Ammon's horn (tissue), 1 donor: Measurements from ENCODE around the gene PAFAH2.
"Not testable (repeated sequence)": the region's sequence is repeated elsewhere in the genome, so short reads cannot be mapped to it uniquely, and the experiment has no call there.

Experiments
- DNase-seq: peaks from one replicate; pipeline ENCODE4 v3.0.0-alpha.2; 2016; ENCODE audit warnings: low spot score

Gene PAFAH2

DNA sequence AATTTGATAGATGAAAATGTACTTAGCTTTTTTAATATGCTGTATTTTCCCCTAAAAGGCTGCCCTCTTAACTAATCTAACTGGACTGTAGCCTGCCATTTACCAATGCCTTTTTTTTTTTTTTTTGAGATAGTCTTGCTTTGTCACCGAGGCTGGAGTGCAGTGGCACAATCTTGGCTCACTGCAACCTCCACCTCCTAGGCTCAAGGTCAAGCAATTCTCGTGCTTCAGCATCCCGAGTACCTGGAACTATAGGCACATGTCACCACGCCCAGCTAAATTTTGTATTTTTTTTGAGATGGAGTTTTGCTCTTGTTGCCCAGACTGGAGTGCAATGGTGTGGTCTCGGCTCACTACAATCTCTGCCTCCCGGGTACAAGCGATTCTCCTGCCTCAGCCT lies 18.7 kb downstream of the PAFAH2 start:
- no peak for DNase-seq

- DNase-seq = no peak
These were observed 19.5 kb downstream of the PAFAH2 start for GRCh38 chr1:25978403-25978802.

GRCh38 chr1:25977801-25978200 lies 20.1 kb downstream of the PAFAH2 start:
- no peak for DNase-seq

- DNase-seq = no peak
These were observed 24.1 kb downstream of the PAFAH2 start for GRCh38 chr1:25973610-25974321.

DNA sequence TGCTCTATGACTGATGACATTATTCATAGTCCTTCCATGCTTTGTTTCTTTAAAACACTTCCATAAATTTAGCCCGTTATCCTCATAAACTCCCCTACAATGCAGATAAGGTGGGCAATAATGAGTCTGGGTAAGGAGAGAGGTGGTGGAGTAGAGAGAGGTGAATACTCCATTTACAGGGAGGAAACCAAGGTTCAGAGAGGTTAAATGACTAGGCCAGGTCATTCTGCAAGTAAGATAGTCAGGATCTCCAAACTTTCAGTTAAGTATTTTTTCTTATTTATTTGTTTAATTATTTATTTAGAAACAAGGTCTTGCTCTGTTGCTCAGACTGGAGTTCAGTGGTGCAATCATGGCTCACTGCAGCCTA lies 26.1 kb downstream of the PAFAH2 start:
- no peak for DNase-seq

- DNase-seq = peak; percentile 9
These were observed 26.6 kb downstream of the PAFAH2 start for GRCh38 chr1:25971066-25971810.

GRCh38 chr1:25967308-25967707 lies 30.6 kb downstream of the PAFAH2 start:
- DNase-seq = no peak

DNA sequence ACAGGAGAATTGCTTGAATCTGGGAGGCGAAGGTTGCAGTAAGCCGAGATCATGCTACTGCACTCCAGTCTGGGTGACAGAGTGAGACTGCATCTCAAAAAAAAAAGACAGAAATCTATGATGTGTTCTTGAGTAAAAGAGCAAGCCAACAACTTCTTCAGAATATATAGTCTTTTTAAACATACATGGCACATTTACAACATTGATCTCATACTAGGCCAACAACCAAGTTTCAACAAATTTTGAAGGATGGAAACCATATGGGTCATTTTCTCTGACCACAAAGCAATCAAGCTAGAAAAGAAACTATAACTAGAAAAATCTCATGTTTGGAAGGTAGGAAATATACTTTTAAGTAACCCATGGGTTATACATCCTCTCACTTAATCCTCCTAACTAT lies 38.3 kb downstream of the PAFAH2 start:
- no peak for DNase-seq

GRCh38 chr1:25958465-25958864 lies 39.4 kb downstream of the PAFAH2 start:
- DNase-seq = no peak

DNA sequence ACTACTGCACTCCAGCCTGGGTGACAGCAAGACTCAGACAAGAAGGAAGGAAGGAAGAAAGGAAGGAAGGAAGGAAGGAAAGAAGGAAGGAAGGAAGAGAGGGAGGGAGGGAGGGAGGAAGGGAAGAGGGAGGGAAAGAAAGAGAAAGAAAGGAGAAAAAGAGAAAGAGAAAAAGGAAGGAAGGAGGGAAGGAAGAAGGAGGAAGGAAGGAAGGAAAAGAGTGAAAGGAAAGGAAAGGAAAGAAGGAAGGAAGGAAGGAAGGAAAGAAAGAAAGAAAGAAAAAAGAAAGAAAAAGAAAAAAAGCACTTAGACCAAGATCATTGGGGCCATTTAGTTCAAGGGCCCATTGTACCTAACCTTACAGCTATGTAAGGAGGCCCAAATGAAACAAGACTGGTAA lies 42.3 kb downstream of the PAFAH2 start:
- DNase-seq = no peak

DNA sequence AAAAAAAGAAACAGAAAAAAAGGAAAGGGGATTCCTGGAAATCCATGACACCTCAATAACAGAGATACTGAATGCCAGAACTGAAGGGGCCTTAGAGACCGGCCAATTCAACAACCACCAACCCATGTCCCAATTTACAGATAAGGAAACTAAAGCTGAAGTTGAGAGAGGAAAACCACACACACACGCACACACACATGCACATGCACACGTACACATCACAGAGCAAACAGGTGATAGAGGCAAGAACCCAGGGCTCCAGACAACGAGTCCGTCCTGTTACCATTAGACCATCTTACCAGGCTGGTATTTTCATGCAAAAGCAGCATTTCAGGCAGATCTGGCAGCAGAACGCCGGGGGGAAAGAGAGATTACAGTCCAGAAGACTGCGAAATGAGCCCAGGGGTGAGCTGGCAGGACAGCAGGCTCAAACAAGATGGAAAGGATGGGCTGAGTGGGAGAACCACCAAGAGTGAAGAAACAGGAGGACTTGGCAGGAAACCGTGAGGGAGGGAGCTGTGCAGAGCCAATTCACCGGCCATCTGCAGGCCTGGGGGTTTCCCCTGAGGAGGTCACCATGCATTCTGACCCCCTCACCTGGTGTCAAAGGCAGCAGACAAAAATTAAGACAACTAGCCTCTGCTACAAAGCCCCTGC lies 43.5 kb downstream of the PAFAH2 start:
- DNase-seq = no peak

- peak; percentile 50 for DNase-seq
These were observed 44.9 kb downstream of the PAFAH2 start for GRCh38 chr1:25952841-25953401.

DNA sequence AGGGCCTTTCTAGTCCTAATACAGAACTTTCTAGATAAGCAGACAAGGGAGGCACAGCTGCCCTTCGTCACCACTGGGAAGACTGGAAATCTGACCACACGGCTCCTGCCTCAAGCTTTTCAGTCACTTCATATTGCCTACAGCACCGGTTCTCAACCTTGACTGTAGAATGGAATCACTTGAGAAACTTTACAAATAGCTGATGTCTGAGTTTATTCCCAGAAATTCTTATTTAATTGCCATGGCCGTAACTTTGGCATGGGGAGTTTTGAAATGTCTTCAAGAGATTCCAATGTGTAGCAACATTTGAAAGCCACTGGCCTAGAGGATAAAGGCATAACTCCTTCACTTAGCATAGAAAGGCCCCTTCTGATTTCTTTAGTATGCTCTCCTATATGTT lies 49.2 kb downstream of the PAFAH2 start:
- no peak for DNase-seq

GRCh38 chr1:25947027-25947426 lies 50.8 kb downstream of the PAFAH2 start:
- DNase-seq = no peak

- no peak for DNase-seq
These were observed 52.1 kb downstream of the PAFAH2 start for GRCh38 chr1:25945761-25946160.

- no peak for DNase-seq
These were observed 52.9 kb downstream of the PAFAH2 start for GRCh38 chr1:25944986-25945385.

GRCh38 chr1:25943511-25943910 lies 54.4 kb downstream of the PAFAH2 start:
- not testable (repeated sequence) for DNase-seq

DNA sequence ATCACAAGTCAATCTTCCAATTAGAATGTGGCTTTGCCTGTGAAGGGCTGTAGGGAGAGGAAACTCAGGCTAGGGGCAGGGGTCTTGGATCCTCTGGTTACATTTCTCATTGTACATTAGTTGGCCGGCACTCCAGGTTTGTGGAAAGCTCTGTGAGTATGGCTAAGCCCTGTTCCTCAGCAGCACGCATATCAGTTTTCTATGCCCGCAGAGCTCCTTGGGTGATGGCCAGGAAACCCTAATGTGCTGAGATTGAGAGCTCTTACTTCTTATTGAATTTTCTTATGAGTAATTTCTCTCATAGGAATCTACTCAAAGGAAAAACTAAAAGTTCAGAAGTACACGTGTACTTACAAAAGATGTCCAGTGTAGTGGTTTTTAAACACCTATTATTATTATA lies 60.9 kb downstream of the PAFAH2 start:
- DNase-seq = no peak

- DNase-seq = peak; percentile 46
These were observed 64.1 kb downstream of the PAFAH2 start for GRCh38 chr1:25933479-25934365.

DNA sequence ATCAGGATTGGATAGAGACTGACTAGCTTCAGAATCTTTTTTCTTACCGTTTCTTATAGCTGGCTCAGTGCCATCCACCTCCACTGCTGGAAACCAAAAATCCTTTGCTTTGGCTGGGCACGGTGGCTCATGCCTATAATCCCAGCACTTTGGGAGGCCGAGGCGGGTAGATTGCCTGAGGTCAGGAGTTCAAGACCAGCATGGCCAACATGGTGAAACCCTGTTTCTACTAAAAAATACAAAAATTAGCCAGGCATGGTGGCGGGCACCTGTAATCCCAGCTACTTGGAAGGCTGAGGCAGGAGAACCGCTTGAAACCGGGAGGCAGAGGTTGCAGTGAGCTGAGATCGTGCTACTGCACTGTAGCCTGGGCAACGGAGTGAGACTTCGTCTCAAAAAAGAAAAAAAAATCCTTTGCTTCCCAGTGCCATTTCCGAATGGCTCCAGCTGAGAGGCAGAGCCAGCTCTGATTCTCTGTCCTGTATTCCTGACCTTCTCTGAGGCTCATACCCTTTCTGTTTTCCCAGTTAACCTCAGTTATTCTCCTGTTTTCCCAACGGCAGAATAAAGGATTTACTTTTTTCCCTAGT lies 65.0 kb downstream of the PAFAH2 start:
- DNase-seq = not testable (repeated sequence)

DNA sequence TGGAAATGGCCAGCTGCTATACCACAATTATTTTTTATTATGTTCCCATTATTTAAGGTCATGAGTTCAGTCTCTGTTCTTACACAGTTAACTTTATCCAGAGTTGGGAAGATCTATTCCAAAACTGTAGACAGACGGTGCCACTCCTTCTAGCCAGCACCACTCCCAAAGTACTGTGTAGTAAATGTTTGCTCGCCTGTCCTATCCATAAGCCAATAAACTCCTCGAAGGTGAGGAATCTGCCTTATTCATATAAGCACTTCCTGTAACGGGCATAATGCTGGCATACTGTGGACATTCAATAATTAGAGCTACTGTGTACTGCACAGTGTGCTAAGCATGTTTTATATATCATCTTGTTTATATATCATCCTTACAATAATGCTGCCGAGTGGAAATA lies 65.5 kb downstream of the PAFAH2 start:
- DNase-seq = no peak
